HS-5 (cell line): Measurements from ENCODE around the gene NTRK2.

Experiments used
- DNase-seq: peaks from one replicate; pipeline ENCODE4 v3.0.0-alpha.2; 2012; ENCODE audit warnings: low read depth

The NTRK2 gene

GRCh38 chr9:84819491-84819991 is 150.0 kb downstream of the NTRK2 start:
- no peak for DNase-seq

GRCh38 chr9:84821431-84821830 is 151.9 kb downstream of the NTRK2 start:
- no peak for DNase-seq

DNA sequence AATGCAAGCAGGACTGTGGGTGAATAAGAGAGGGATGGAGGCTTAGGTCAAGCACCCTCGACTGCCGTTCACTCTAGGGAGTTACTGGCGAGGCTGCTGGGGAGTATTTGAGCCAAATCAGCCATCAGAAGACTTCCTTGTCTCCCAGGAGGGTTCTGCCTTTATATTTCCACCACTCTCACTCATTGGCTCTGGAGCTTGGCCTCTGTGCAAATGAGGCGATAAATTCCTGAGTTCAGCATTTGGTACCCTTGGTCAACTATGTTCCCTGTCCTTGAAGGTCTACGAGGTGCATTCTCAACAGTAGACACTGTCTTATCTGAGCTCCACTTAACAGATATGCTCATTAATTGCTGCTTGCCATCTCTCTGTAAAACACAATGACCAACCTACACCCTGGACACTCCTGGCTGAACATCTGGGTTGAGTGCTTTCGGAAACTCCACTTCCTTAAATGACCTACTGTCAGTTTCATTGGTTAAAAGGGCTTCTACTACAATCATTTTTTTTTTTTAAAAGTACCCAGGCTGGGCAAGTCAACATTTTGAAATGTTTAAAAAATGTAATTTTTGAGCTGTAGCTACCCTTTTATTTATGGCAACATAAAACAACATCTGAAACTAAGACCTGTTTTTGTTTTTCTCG is 153.2 kb downstream of the NTRK2 start:
- no peak for DNase-seq

DNA sequence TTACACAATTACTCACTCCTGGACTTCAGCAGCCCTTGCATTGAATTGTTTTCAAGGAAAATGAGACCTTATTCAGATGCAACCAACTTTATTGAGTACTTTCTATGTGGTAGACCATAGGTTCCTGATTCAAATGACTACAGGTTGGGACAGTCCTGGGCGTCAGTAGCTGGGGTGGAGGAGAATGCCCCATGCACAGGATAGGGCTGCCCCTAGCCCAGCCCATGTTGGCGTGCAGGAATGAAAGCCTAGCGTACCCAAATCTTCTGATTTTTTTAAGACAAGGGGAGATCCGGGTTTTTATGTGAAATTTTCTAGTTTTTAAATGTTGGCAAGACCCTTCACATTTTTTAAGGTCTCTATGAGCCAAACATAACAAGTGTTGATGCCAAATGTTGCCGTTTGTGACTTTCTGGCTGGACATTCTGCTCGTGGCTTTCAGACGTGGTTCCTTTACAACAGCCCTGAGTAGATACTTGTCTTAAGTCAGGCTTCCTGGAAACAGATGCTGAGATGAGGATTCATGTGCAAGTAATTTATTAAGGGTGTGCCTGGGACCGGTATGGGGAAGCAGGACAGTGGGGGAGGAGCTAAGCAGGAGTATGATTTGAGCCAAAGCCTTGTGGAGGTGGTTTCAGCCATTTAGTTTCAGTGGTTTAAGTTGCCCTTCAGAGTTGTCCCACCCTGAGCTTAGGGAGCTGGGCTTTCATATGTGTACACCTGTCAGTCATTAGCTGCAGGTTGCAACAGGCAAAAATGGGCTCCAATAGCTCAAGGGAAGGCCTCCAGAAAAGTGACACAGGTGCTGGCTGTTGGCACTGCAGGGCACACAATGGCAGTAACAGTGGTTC is 154.1 kb downstream of the NTRK2 start:
- no peak for DNase-seq

- DNase-seq, result no peak
These were observed 157.8 kb downstream of the NTRK2 start for GRCh38 chr9:84827216-84827765.

GRCh38 chr9:84828046-84828445 is 158.5 kb downstream of the NTRK2 start:
- no peak for DNase-seq

- DNase-seq, result no peak
These were observed 159.9 kb downstream of the NTRK2 start for GRCh38 chr9:84829471-84829870.

- DNase-seq, result no peak
These were observed 160.6 kb downstream of the NTRK2 start for GRCh38 chr9:84829997-84830696.

DNA sequence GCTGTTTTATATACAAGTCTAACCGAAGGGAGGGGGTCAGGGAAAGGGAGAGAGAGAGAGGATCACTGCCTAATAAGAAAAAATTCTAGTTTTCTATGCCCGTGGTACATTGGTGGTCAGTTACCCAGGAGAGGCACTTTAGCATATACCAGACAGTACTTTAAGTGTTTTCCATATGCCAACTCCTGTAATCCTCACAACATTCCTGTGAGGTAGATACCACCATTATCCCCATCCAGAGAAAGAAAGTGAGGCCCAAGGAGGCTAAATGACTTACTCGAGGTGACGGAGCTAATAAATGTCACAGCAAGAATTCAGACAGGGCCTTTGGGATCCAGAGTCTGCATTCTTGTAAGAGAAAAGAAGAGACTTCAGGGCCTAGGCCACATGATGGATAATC is 161.8 kb downstream of the NTRK2 start:
- DNase-seq, result no peak

- no peak for DNase-seq
These were observed 162.9 kb downstream of the NTRK2 start for GRCh38 chr9:84832453-84832852.

GRCh38 chr9:84834426-84834825 is 164.9 kb downstream of the NTRK2 start:
- DNase-seq, result no peak

DNA sequence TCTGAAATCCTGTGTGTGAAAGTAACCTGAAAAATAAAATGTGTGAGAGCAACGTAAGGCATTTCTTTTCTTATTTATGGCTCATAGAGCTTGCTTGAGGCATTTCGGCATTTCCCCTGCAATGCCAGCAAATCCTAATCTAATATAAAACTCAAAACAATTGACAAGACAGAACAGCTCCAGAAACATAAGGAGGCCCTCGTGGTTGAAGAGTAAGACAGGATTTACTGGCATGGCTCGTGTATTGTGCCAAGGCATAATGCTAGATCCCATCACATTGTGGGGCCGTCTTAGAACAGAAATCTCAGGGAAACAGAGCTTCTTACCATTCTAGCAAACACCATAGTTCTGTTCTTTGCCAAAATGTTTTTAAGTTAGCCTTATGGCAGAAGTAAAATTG is 166.2 kb downstream of the NTRK2 start:
- DNase-seq, result no peak

DNA sequence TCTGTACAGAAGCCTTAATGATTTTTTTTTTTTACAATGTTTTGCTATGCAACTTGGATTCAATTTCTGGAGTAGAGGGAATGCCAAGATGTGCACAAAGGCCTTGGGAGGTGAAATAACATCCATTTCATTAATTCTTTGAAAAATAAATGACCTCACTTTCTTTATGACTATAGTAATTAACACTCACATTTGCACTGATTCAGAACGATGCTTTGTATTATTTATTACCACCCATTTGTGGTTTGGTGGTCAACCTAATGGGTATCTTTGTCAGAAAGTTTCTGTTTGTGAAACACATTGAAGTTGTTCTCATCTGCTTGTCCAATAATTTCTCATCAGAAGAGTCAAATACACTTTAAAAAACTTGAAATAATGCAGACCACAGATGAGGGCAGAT is 169.3 kb downstream of the NTRK2 start:
- DNase-seq, result no peak

- DNase-seq, result no peak
These were observed 170.0 kb downstream of the NTRK2 start for GRCh38 chr9:84839541-84839940.

- DNase-seq, result no peak
These were observed 172.4 kb downstream of the NTRK2 start for GRCh38 chr9:84841931-84842330.

- DNase-seq, result no peak
These were observed 173.8 kb downstream of the NTRK2 start for GRCh38 chr9:84843175-84843824.

- DNase-seq, result no peak
These were observed 176.7 kb downstream of the NTRK2 start for GRCh38 chr9:84845956-84846900.

- DNase-seq, result no peak
These were observed 177.4 kb downstream of the NTRK2 start for GRCh38 chr9:84846906-84847305.

DNA sequence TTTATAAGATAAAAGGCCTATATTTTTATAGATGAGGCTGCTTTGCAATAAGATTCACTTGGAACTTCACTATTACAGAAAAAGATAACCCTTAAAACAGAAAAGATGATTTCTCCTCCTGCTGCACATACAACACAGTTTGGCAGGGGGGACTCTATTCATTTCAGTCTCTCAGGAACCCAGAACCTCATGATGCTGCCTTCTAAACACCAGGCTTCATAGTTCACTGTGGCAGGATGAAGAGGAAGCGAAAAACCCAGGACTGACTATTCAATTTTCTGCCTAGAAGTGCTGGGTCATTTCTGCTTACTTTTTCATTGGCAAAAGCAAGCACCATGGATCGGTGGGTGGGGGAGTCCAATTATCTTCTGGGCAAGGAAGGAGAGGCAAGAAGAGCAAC is 179.5 kb downstream of the NTRK2 start:
- DNase-seq, result no peak

DNA sequence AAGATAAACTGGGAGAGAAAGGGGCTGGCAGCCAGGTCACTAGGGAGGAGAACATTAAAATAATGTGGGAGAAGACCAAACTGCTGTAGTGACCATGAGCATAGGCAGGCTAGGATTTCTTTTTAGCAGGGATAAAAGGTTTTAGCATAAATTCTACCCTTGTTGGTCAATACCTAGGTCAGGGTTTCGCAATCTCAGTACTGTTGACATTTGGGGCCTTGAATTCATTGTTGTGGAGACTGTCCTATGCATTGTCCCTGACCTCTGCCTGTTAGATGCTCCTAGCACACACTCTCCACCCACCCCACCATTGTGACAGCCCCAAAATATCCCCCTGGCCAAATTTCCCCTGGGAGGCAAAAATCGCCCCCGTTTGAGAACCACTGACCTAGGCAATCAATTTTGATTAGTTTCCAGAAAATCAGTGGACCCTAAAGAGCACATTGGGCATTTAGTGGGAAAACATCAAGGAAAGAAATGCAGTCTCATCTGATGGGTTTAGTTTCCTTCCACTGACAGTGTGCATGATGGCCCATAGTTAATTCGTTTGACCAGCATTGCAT is 181.4 kb downstream of the NTRK2 start:
- no peak for DNase-seq
